Panc1 (cell line): ENCODE data around the gene SLC7A1. TPM values are rescaled to one million over a fixed set of nuclear protein-coding genes. Genes with fewer than 3 reads are reported as not detected.

Experiments used
- ATAC-seq: fragments of 200-7000 bp; cut with Tn5 transposase; 2 replicates; pipeline ENCODE4 v1.9.1; 2020; ENCODE audit warnings: mild to moderate bottlenecking, moderate library complexity
- BruUV-seq: library from RNA; stranded (reverse); fragments of 400-500 nt; replicated peaks from 2 replicates; lab custom pipeline; 2021; lab: Mats Ljungman, UMichigan
- CTCF ChIA-PET: fragments of 300-600 bp; sonication (Branson Sonifier 250); formaldehyde crosslinking; loops from one replicate; lab custom pipeline; 2022; ENCODE audit warnings: antibody characterized with exemption; lab: Charles Lee
- POLR2A ChIA-PET: fragments of 300-600 bp; sonication (Branson Sonifier 250); formaldehyde crosslinking; loops from one replicate; lab custom pipeline; 2022; ENCODE audit warnings: antibody characterized with exemption; lab: Charles Lee
- DNase-seq: peaks from one replicate; pipeline ENCODE4 v3.0.0-alpha.2; 2010; ENCODE audit warnings: low read depth, low spot score
- H3K27ac ChIP-seq: 2 replicates; pipeline ENCODE4 v1.5.1; 2011; ENCODE audit warnings: mild to moderate bottlenecking, low read length, inconsistent platforms
- H3K27me3 ChIP-seq: fragments of 200-500 bp; sonication (Bioruptor generic); 2 replicates; pipeline ENCODE4 v1.6.0; 2014; ENCODE audit warnings: low read length, inconsistent platforms; ENCODE audit not compliant: control insufficient read depth, insufficient read depth
- H3K36me3 ChIP-seq: fragments of 200-500 bp; sonication (Bioruptor generic); 2 replicates; pipeline ENCODE4 v1.5.1; 2014; ENCODE audit warnings: inconsistent platforms, mild to moderate bottlenecking, low read length, moderate library complexity; ENCODE audit not compliant: control insufficient read depth, insufficient read depth
- H3K4me1 ChIP-seq: 2 replicates; pipeline ENCODE4 v1.5.1; 2011; ENCODE audit warnings: inconsistent platforms, mild to moderate bottlenecking, low read length, moderate library complexity; ENCODE audit not compliant: control insufficient read depth, insufficient read depth
- H3K4me3 ChIP-seq, 2 experiments: 2 replicates each; pipeline ENCODE4 v1.5.1; 2011 to 2012; ENCODE audit warnings: low read depth in 2 of 2, low read length in 2 of 2, mild to moderate bottlenecking in 2 of 2, inconsistent platforms in 1 of 2, moderate library complexity in 1 of 2
- H3K9me3 ChIP-seq: fragments of 200-500 bp; sonication (Bioruptor generic); 2 replicates; pipeline ENCODE4 v1.5.1; 2014; ENCODE audit warnings: low read depth, mild to moderate bottlenecking, inconsistent platforms, low read length, moderate library complexity; ENCODE audit not compliant: control insufficient read depth, insufficient read depth
- POLR2AphosphoS5 ChIP-seq: IDR thresholded peaks from 2 replicates; pipeline ENCODE4 v1.6.1; 2012; ENCODE audit warnings: mild to moderate bottlenecking, low read depth, low read length, moderate library complexity
- SIN3A ChIP-seq: IDR thresholded peaks from 2 replicates; pipeline ENCODE4 v1.6.1; 2012; ENCODE audit warnings: low read depth, mild to moderate bottlenecking, low read length, moderate library complexity, borderline replicate concordance; ENCODE audit not compliant: insufficient read depth
- TCF7L2 ChIP-seq: IDR thresholded peaks from 2 replicates; pipeline ENCODE4 v1.6.1; 2011; ENCODE audit warnings: mild to moderate bottlenecking, low read depth, low read length, inconsistent platforms
- in situ Hi-C: cut with HindIII; loops from 2 replicates; pipeline ENCODE4 v1.10.0; 2016; ENCODE audit warnings: low sequenced_read_pairs, low pct_unique_long_range_greater_than_20kb
- intact Hi-C: fragments of 100-400 bp; cut with micrococcal nuclease; formaldehyde crosslinking; loops from one replicate; pipeline ENCODE4 v1.10.0; 2022; ENCODE audit not compliant: unreplicated experiment
- total RNA-seq: library from RNA; stranded (reverse); gene quantifications from one replicate; pipeline ENCODE4 v1.2.1, GENCODE V29; 2021; ENCODE audit not compliant: unreplicated experiment
- TF ChIP-seq, protein P1 (sequence below): fragments of 450-650 bp; IDR thresholded peaks from 2 replicates; pipeline ENCODE4 v1.5.1; 2017; ENCODE audit warnings: mild to moderate bottlenecking
- TF ChIP-seq, protein P2 (sequence below), 2 experiments: IDR thresholded peaks; 2 replicates each; pipeline ENCODE4 v1.6.1; 2011 to 2012; ENCODE audit warnings: low read depth in 2 of 2, control low read depth in 1 of 2, low read length in 1 of 2, mild to moderate bottlenecking in 1 of 2, moderate library complexity in 1 of 2; ENCODE audit not compliant: insufficient read depth in 1 of 2

SLC7A1 gene
- total RNA-seq, 1 experiment from 2014 or later, result 63.3 TPM

DNA sequence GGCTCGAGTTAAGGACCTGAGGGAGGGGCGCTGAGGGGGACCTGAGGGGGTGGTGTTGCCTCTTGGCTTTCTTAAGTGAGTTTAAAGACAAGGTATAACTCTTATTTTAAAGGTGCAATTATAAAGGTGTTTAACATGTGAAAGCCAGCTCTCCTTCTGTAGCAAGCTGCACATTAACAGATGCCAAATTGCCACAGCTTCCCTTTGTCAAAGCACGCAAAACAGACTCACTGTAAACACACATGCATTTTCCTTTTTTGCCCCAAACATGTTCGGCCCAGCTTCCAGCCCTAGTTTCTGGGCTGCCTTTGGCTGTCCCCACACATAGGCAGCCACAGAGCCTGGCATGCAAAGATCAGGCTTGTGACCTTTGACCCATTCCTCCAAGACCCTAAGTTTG is 111.9 kb downstream of the SLC7A1 start:
- Histone ChIP-seq H3K4me1 (no peaks in the 10 kb centered on the region), H3K27ac (no peak overlapping the region), H3K4me3 (no peak overlapping the region), H3K9me3 (no peaks in the 10 kb centered on the region), H3K36me3 (no peaks in the 10 kb centered on the region), H3K27me3 (no peaks in the 10 kb centered on the region; the same call in none of the 2 replicates)
- ATAC-seq, result no peak
- in situ Hi-C loops, result no loop called here
- TF ChIP-seq TCF7L2 (no peak), SIN3A (no peak), POLR2AphosphoS5 (no peak)
- TF ChIP-seq, protein P1, sequence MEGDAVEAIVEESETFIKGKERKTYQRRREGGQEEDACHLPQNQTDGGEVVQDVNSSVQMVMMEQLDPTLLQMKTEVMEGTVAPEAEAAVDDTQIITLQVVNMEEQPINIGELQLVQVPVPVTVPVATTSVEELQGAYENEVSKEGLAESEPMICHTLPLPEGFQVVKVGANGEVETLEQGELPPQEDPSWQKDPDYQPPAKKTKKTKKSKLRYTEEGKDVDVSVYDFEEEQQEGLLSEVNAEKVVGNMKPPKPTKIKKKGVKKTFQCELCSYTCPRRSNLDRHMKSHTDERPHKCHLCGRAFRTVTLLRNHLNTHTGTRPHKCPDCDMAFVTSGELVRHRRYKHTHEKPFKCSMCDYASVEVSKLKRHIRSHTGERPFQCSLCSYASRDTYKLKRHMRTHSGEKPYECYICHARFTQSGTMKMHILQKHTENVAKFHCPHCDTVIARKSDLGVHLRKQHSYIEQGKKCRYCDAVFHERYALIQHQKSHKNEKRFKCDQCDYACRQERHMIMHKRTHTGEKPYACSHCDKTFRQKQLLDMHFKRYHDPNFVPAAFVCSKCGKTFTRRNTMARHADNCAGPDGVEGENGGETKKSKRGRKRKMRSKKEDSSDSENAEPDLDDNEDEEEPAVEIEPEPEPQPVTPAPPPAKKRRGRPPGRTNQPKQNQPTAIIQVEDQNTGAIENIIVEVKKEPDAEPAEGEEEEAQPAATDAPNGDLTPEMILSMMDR, result no peak
- TF ChIP-seq, protein P2, sequence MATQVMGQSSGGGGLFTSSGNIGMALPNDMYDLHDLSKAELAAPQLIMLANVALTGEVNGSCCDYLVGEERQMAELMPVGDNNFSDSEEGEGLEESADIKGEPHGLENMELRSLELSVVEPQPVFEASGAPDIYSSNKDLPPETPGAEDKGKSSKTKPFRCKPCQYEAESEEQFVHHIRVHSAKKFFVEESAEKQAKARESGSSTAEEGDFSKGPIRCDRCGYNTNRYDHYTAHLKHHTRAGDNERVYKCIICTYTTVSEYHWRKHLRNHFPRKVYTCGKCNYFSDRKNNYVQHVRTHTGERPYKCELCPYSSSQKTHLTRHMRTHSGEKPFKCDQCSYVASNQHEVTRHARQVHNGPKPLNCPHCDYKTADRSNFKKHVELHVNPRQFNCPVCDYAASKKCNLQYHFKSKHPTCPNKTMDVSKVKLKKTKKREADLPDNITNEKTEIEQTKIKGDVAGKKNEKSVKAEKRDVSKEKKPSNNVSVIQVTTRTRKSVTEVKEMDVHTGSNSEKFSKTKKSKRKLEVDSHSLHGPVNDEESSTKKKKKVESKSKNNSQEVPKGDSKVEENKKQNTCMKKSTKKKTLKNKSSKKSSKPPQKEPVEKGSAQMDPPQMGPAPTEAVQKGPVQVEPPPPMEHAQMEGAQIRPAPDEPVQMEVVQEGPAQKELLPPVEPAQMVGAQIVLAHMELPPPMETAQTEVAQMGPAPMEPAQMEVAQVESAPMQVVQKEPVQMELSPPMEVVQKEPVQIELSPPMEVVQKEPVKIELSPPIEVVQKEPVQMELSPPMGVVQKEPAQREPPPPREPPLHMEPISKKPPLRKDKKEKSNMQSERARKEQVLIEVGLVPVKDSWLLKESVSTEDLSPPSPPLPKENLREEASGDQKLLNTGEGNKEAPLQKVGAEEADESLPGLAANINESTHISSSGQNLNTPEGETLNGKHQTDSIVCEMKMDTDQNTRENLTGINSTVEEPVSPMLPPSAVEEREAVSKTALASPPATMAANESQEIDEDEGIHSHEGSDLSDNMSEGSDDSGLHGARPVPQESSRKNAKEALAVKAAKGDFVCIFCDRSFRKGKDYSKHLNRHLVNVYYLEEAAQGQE (IDR thresholded peaks at IDR 0.05; ENCODE audit: insufficient read depth in 1 of 2, low read depth in 2 of 2, low read length in 1 of 2), result no peak
- DNase-seq, result no peak
- CTCF ChIA-PET, result no interaction called here
- no TSS peak for BruUV-seq
- POLR2A ChIA-PET, result no interaction called here
- intact Hi-C loops, result no loop called here

DNA sequence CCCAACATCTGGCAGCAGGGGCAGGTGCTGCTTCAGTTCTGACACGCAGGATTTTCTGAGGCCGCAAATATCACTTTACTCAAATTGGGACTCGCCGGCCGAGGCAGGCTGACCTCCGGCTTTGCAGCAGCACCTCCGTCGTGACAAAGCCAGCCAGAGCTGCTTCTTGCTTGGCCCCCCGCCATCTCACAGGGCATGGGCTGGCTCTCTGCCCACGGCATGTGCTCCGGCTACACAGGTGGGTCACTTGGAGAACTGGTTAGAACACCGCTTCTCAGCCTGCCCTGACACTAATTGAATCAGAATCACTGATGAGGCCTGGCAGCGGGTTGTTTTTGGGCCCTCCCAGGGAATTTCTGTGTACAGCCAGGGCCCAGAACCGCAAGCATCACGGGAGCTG is 112.3 kb downstream of the SLC7A1 start:
- no peaks in the 10 kb centered on the region for H3K36me3 ChIP-seq
- in situ Hi-C loops, result no loop called here
- intact Hi-C loops, result no loop called here
- ChIA-PET POLR2A (no interaction called here), CTCF (no interaction called here)
- TF ChIP-seq, protein P2 (IDR thresholded peaks at IDR 0.05; ENCODE audit: insufficient read depth in 1 of 2, low read depth in 2 of 2, low read length in 1 of 2), result no peak
- TF ChIP-seq TCF7L2 (no peak), SIN3A (no peak), POLR2AphosphoS5 (no peak)
- TF ChIP-seq, protein P1, result no peak
- no peak overlapping the region for H3K27ac ChIP-seq
- BruUV-seq, result no TSS peak
- H3K4me1 ChIP-seq, result no peaks in the 10 kb centered on the region
- H3K27me3 ChIP-seq, result no peaks in the 10 kb centered on the region; the same call in none of the 2 replicates
- no peak overlapping the region for H3K4me3 ChIP-seq
- H3K9me3 ChIP-seq, result no peaks in the 10 kb centered on the region
- no peak for DNase-seq
- no peak for ATAC-seq
